Measurements from ENCODE around the gene UST.

The UST gene

DNA sequence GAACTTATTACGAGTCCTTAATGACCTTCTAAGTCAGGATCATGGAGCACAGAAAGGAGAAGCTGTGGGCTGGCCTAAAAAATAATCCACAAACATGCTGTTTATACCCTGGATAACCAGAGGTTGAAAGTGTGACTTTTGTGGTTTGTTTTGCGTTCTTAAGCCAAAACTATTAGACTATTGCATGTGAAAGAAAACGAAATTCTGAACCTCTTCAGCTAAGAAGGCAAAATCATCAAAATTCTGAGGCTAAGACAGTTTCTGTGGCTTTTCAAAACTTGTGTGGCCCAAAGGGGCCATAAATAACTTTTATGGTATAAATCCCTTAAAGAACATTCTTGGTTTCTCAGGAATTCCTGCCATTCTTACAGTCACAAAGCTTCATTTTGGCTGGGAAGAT, 251.0 kb downstream of the UST start:
- Histone ChIP-seq H3K36me3 (ENCODE audit: insufficient read depth) (no peaks in the 10 kb centered on the region), H3K4me3 (IDR thresholded peaks at IDR 0.05; ENCODE audit: insufficient read depth, low read depth, low read length) (no peak overlapping the region), H3K27me3 (ENCODE audit: insufficient read depth, low read depth) (peaks cover 32% of the 10 kb centered on the region), H4K20me1 (ENCODE audit: insufficient read depth) (no peaks in the 10 kb centered on the region), H3K27ac (peak overlapping the region; percentile 10; the same call in 1 of the 2 replicates), H3K79me2 (ENCODE audit: insufficient read depth, low read depth) (no peaks in the 10 kb centered on the region), H2AFZ (ENCODE audit: low read depth) (no peak overlapping the region), H3K4me1 (ENCODE audit: low read depth, poor library complexity, severe bottlenecking) (peaks cover 36% of the 10 kb centered on the region), H3K4me2 (peak overlapping the region; percentile 93), H3K9ac (no peak overlapping the region)
- TF ChIP-seq, protein P1, sequence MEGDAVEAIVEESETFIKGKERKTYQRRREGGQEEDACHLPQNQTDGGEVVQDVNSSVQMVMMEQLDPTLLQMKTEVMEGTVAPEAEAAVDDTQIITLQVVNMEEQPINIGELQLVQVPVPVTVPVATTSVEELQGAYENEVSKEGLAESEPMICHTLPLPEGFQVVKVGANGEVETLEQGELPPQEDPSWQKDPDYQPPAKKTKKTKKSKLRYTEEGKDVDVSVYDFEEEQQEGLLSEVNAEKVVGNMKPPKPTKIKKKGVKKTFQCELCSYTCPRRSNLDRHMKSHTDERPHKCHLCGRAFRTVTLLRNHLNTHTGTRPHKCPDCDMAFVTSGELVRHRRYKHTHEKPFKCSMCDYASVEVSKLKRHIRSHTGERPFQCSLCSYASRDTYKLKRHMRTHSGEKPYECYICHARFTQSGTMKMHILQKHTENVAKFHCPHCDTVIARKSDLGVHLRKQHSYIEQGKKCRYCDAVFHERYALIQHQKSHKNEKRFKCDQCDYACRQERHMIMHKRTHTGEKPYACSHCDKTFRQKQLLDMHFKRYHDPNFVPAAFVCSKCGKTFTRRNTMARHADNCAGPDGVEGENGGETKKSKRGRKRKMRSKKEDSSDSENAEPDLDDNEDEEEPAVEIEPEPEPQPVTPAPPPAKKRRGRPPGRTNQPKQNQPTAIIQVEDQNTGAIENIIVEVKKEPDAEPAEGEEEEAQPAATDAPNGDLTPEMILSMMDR (conservative IDR thresholded peaks at IDR 0.05; ENCODE audit: low read depth, low read length), result no peak

GRCh38 chr6:148998704-148999103, 251.9 kb downstream of the UST start:
- H3K4me1 ChIP-seq (ENCODE audit: low read depth, poor library complexity, severe bottlenecking), result peaks cover 36% of the 10 kb centered on the region
- no peak overlapping the region for H3K9ac ChIP-seq
- no peaks in the 10 kb centered on the region for H3K36me3 ChIP-seq (ENCODE audit: insufficient read depth)
- no peak overlapping the region for H3K27ac ChIP-seq
- H3K4me2 ChIP-seq, result peak overlapping the region; percentile 93
- no peak overlapping the region for H3K4me3 ChIP-seq (IDR thresholded peaks at IDR 0.05; ENCODE audit: insufficient read depth, low read depth, low read length)
- no peaks in the 10 kb centered on the region for H4K20me1 ChIP-seq (ENCODE audit: insufficient read depth)
- H3K79me2 ChIP-seq (ENCODE audit: insufficient read depth, low read depth), result no peaks in the 10 kb centered on the region
- peaks cover 32% of the 10 kb centered on the region for H3K27me3 ChIP-seq (ENCODE audit: insufficient read depth, low read depth)
- no peak overlapping the region for H2AFZ ChIP-seq (ENCODE audit: low read depth)
- TF ChIP-seq, protein P1 (conservative IDR thresholded peaks at IDR 0.05; ENCODE audit: low read depth, low read length), result no peak

DNA sequence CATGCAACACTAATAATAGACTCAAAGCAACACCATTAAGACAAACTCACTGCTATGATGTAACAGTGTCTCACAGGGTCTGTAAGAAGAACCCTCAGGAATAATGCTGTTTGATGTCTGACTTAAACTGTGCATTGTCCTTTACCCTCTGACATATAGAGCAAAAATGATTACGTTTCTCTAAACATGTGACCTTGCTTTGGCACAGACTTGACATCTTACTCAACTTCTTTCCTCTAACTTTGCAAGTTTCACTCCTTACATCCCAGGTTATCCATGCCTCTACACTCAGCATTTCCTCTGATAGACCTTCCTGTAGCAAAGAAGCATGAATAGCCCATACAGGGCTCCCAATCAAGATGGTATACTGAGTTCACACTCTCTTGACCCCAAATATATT, 252.7 kb downstream of the UST start:
- H3K4me1 ChIP-seq (ENCODE audit: low read depth, poor library complexity, severe bottlenecking), result peaks cover 36% of the 10 kb centered on the region
- peaks cover 32% of the 10 kb centered on the region for H3K27me3 ChIP-seq (ENCODE audit: insufficient read depth, low read depth)
- no peak overlapping the region for H3K9ac ChIP-seq
- H4K20me1 ChIP-seq (ENCODE audit: insufficient read depth), result no peaks in the 10 kb centered on the region
- H3K4me3 ChIP-seq (IDR thresholded peaks at IDR 0.05; ENCODE audit: insufficient read depth, low read depth, low read length), result no peak overlapping the region
- no peaks in the 10 kb centered on the region for H3K79me2 ChIP-seq (ENCODE audit: insufficient read depth, low read depth)
- H2AFZ ChIP-seq (ENCODE audit: low read depth), result no peak overlapping the region
- no peak overlapping the region for H3K27ac ChIP-seq
- H3K4me2 ChIP-seq, result peak overlapping the region; percentile 93; the same call in 1 of the 2 replicates
- H3K36me3 ChIP-seq (ENCODE audit: insufficient read depth), result no peaks in the 10 kb centered on the region
- TF ChIP-seq, protein P1 (conservative IDR thresholded peaks at IDR 0.05; ENCODE audit: low read depth, low read length), result no peak

- no peaks in the 10 kb centered on the region for H3K79me2 ChIP-seq (ENCODE audit: insufficient read depth, low read depth)
- no peak overlapping the region for H3K4me3 ChIP-seq (IDR thresholded peaks at IDR 0.05; ENCODE audit: insufficient read depth, low read depth, low read length)
- peaks cover 32% of the 10 kb centered on the region for H3K27me3 ChIP-seq (ENCODE audit: insufficient read depth, low read depth)
- H4K20me1 ChIP-seq (ENCODE audit: insufficient read depth), result no peaks in the 10 kb centered on the region
- no peak overlapping the region for H2AFZ ChIP-seq (ENCODE audit: low read depth)
- H3K4me1 ChIP-seq (ENCODE audit: low read depth, poor library complexity, severe bottlenecking), result peaks cover 36% of the 10 kb centered on the region
- no peak overlapping the region for H3K9ac ChIP-seq
- no peaks in the 10 kb centered on the region for H3K36me3 ChIP-seq (ENCODE audit: insufficient read depth)
- no peak overlapping the region for H3K4me2 ChIP-seq
- TF ChIP-seq, protein P1 (conservative IDR thresholded peaks at IDR 0.05; ENCODE audit: low read depth, low read length), result no peak
- no peak overlapping the region for H3K27ac ChIP-seq
Measured at GRCh38 chr6:148999929-149000468, 253.2 kb downstream of the UST start.

Data from KMS-11 (cell line).